Stimulated activated CD4-positive, alpha-beta T cell treated with anti-CD3 and anti-CD28 coated beads, Interleukin-4, amount 100 ng/mL, for 24 hours (primary cell): ENCODE data around the gene RGS7.
"Not testable (repeated sequence)": the region's sequence is repeated elsewhere in the genome, so short reads cannot be mapped to it uniquely, and the experiment has no call there.

Experiments
- DNase-seq: peaks from one replicate; pipeline ENCODE4 v3.0.0-alpha.2; 2020

Gene RGS7

DNA sequence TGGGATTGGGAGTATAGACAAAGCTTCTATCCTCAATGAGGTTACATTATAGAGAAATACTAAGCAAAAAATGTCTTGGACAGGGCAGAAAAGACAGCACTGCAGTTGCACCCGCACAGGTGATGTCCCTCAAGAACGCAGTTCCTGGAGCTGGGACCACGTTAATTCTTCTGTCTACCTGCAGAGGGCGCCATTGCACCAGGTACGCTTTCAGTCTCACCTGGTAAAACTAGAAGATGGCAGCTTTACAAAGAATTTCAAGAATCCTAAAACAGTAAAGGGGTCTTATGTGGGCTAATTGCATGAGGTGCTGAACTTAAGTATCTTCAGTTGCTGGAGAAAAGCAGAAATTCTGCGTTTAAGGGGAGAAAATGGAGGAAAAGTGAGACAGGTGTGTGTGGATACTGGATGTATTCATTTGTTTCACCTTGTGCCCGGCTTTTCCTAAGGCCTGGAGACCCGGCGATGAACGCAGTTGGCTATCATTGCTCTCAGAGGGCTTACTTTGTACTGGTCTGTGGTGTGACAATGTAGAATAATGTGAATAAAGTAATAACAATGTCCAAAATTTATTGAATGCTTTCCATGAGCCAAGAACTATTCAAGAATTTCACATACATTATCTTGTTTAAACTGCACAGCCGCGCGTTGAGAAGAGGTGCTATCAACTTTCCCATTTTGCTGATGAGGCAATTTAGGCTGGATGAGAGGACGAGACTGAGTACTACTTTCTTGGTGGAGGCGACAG, 468.8 kb downstream of the RGS7 start:
- no peak for DNase-seq

DNA sequence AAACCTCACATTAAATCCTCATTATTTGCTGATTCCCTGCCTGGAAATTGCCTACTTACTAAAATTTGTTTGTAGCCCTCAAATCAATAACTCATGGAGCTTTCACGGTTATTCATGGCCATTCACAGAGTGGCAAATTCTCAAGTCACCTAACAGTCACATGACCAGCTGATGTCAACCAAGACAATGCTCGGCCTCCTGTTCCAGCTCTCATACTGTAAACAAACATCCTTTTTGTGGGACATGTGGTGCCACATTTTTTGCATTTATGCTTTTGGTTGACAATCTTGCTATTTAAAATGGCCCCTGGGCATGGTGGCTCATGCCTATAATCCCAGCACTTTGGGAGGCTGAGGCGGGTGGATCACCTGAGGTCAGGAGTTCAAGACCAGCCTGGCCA, 473.5 kb downstream of the RGS7 start:
- DNase-seq, result no peak

DNA sequence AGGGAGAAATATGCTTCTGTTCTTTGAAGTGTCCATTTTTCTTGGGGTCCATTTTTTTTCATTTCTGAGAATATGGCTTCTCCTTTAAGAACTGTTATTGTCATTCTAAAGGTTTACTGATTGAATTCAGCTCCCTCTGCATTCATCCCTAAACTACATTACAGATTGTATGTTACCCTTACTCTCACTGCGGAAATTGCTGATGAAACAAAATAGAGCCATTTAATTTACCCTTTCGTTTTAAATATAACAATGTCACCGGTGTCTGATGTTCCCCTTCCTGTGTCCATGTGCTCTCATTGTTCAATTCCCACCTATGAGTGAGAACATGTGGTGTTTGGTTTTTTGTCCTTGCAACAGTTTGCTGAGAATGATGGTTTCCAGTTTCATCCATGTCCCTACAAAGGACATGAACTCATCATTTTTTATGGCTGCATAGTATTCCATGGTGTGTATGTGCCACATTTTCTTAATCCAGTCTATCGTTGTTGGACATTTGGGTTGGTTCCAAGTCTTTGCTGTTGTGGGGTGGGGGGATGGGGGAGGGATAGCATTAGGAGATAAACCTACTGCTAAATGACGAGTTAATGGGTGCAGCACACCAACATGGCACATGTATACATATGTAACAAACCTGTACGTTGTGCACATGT, 474.2 kb downstream of the RGS7 start:
- not testable (repeated sequence) for DNase-seq

DNA sequence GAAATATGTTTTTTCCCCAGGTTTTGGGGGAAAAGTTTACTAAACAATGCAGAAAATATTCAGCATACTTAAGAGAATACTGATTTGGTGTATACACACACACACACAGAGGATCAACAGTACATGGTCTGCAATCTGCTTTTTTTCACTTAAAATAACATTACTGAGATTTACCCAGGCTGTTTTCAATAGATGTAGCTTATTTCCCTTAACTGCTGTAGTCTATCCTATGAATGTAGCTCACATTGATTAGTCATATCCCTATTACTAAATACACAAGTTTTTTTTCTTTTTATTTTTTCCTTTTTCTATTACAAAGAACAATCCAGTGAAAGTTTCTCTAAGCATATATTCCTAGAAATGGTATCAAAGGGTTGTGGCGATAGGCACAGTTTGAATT, 478.4 kb downstream of the RGS7 start:
- no peak for DNase-seq

DNA sequence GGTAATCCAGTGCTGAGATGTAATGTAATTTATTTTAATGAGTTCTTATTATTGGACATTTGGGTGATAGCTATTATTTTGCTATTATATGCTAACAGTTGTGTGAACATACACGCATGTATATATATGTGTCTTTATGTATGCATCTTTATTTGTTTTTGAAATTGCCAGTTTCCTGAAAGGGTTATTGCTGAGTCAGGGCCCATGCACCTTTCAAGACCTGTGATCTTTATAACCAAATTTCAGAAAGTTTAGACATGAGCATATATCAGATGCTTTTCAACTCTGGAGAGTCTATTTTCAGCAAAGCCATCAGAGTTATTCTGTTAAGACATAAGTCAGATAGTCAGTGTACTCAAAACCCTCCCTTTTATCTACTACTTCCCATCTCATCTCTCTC, 479.4 kb downstream of the RGS7 start:
- no peak for DNase-seq

DNA sequence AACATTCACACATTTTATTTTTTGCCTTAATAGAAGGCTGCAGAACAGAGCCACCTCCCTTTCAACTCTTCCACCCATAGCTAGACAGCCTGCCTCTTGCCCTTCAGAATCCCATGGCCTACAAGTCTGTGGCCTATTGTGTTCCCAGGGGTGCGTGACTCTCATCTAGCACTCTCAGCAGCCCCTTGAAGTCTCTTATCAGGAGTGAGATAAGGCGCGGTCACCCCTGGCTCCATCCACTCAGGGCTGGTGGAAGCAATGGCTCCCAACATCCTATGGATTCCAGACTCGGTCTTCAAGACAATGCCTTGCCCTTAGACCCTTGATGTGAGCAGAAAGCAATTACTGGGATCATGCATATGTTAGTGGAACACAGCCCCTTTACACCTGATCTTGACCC, 480.9 kb downstream of the RGS7 start:
- no peak for DNase-seq

DNA sequence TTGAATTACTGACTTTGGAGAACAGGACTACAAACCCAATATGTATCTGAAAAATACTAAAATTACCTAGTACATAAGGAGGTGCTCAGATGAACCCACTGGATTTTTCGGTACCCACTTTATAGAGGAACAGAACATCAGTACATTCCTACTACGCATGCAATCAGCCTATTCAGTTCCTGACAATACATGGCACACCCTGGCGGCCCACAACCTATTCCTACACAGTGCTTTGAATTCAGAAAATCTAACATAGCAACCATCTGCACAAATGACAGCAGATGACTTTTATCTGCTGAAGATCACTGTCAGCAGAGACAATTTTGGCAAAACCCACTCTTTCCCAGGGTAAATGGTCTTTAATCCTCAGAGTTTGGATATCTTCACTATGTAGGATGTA, 487.9 kb downstream of the RGS7 start:
- DNase-seq, result no peak

DNA sequence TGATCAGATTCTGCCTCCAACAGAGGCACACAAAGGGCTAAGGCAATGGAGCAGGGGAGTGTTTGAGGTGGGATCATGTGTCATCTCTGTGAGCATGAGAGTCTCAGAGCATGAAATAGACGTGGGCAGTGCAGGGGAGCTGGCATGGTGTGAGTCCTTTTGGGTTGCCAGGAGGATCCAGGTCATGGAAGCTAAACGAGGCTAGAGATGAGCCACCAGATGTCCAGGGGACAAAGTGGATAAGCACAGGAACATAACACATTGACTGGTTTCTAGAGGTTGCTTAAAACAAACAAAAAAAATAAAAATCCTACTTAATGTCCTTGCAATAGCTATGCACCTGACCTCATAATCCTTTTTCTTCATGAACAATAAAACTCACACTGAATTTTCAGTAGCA, 490.3 kb downstream of the RGS7 start:
- no peak for DNase-seq

DNA sequence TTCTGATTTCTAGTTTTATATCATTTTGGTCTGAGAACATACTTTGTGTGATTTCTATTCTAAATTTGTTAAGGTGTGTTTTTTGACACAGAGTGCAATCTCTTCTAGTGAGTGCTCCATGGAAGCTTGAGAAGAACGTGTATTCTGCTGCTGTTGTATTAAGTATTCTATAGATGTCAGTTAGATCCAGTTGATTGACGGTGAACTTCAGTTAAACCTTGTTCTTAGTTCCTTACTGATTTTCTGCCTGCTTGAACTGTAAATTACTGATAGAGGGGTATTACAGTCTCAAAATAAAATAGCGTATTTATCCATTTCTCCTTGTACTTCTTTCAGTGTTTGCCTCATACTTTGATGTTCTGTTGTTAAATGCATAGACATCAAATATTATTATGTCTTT, 497.0 kb downstream of the RGS7 start:
- DNase-seq, result no peak

DNA sequence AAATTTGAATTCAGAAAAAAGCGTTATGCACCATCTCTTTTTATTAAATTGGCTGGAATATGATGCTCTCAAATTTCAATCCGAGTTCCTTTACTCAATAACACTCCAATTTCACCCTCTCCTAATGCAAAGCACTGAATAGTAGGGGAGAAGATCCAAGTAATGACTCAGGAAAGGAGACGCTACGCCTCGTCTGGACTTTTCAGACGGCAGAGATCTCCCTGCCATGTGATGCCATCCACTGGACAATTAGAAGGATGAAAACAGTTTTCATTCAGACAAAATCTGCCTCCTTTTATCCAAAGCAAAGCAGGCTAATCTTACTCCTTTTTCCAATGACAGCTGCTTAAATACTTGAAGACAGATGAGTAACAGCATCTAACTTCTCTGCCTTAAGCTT, 502.6 kb downstream of the RGS7 start:
- DNase-seq, result no peak

DNA sequence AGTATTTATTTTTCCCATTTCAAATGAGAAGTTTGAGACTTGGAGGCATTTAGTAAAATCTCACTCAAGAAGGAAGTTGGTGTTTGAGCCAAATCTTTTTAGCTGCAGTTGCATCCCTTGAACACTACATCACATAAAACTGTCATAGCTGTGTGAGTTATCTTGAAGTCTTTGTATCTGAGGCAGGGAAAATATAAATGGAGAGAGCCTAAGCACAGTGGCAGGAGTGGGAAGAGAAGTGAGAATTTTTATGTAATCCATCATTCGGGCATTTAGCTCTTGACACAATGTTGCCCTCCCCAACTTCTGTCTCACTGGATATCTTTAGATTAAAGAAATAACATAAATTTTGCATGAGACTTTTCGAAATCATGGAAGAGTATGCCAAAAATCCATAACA, 509.7 kb downstream of the RGS7 start:
- DNase-seq, result no peak

DNA sequence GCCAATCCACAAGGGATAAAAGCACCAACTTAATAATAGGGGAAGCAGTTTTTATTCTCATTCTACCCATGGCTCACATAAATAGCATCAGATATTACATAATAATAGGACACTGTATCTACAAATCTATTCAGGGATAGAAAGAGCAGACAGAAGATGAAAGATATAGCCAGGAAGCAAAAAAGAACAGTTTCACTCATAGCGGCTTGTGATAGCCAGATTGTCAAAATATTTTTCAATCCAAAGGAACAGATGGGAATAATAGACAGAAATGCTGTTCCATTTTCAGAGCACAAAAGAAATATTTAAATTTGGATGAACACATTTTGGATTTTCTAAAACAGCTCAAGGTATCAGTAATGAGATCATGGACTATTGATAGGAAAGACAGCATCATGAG, 512.5 kb downstream of the RGS7 start:
- no peak for DNase-seq

DNA sequence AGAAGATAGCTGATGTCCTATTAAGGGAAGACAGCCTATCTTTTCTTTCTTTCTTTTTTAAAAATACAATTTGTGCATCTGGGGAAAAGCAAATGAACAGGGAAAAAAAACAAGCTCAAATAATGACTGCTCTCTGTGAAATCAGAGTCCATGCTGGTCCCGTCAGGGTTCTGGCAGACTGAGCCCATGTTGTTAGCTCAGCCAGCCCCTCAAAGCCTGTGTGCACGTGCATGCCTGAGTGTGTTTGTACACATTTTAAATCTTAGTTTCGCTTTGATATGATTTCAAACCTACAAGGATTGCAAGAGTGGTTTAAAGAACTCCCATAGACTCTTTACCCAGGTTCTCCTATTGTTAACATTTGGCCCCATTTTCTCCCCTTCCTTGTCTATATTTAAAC, 513.2 kb downstream of the RGS7 start:
- DNase-seq, result no peak

DNA sequence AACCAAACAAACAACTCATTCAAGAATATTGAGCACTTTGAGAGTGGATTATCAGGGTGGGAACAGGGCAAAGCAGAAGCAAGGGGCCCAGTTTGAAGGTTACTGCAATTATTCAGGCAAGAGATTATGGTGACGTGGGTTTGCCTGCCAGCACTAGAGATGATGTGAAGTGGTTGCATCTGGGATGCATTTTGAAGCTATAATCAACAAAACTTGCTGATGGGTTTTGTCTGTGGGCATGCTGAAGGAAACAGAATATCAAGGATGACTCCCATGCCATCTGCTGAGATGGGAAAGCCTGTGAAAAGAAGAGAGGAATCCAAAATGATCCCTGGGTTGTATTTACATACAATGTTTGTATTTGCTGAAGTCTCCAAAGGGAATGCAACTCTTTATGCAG, 520.7 kb downstream of the RGS7 start:
- DNase-seq, result no peak

DNA sequence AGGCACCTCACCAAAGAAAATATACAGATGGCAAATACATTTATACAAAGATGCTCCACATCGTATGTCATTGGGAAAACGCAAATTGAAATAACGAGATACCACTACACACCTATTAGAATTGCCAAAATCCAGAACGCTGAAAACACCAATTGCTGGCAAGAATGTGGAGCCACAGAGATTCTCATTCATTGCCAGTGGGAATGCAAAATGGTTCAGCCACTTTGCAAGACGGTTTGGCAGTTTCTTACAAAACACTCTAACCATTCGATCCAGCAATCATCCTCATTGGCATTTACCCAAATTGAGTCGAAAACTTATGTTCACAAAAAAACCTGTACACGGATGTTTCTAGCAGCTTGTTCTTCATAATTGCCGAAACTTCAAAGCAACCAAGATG, 521.7 kb downstream of the RGS7 start:
- DNase-seq, result no peak

DNA sequence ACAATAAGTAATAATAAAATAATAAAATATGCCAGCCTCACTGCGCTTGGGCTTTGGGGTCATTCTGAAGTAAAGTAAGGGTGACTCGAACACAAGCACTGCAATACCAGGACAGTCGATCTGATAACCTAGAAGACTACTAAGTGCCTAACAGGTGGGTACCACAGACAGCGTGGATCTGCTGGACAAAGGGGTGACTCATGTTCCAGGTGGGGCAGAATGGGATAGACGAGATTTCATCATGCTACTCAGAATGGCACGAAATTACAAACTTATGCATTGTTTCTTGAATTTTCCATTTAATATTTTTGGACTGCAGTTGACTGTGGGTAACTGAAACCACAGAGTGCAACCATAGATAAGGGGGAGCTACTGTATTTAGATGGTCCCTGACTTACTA, 523.9 kb downstream of the RGS7 start:
- no peak for DNase-seq

DNA sequence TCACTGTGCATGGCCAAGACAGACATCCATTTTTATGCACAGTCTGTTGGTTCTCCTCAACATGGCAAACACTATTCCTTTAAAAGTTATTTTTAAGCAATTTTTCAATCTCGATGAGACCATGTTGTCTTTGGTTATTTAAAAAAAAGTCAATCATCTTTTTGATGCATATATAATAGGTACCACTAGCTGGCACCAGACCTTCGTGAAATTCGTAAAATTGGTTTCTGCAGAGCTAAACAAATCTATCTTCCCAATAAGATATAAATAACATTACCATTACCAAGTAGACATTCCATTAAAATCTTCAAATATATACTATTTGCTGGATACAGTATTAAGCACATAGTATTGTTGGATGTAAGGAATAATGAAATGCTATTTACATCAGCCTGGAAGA, 525.1 kb downstream of the RGS7 start:
- no peak for DNase-seq

DNA sequence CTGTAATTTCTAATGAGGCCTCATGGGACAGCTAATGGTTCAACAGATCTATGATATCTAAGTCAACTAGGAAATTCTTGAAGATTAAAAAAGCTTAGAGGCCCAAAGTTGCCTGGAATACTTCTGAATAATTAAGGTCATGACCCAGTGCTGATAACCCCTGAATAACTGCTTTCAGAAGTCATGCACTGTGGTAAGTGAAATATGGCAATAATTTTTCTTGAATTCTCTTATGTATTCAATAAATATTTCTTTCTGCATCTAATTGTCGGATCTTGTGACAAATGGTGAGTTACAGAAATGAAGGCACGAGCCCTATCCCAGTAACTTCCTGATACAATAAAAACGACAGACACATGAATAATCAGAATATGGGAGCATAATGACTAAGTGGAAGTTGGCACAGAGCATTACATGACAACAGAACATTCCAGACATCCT, 525.8 kb downstream of the RGS7 start:
- no peak for DNase-seq

DNA sequence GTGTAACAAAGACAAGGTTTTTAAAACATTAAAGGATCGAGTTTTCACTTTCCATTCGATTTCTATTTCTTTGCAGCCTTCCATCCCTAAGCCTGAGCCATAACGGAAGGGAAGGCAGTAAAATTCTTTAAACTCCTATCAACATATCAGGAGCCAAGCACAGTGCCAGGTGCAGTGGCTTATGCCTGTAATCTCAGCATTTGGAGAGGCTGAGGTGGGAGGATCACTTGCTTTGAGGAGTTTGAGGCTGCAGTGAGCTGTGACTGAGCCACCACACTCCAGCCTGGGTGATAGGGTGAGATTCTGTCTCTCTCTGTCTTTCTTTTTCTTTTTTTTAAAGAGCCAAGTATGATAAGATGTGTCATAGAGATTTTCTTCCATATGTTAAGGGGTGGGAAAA, 527.5 kb downstream of the RGS7 start:
- DNase-seq, result no peak

DNA sequence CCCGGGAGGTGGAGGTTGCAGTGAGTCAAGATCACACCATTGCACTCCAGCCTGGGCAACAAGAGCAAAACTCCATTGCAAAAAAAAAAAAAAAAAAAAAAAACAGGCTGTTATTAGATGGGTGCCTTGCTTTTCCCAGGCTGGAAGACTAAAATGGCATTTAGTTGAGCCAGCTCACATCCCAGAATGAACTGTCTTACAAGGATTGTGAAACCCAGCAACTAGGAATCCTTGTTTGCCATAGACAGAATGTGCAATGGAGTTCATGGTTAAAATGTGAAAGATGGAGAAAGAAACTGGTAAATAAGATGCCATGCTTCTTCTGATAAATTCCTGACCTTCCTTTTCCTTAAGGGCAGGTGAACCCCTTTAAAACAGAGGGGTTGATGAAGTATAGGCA, 529.2 kb downstream of the RGS7 start:
- no peak for DNase-seq

DNA sequence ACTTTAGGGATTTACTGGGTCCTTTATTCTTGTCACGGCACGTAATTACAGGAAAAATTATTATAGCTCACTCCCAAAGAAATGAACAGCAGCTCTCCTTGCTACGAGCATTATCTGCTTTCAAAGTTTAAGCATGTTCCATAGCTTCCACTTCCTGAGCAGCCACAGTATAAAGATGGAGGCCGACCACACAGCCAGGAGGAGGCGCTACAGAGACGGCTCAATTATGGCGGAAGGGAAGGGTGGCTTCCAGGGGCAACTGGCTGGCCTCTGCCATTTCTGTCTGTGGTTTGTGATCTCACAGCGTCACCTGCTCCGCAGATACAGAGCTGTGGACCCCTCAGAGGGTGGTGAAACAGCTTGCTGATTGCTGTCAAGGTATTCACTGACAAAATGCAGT, 532.8 kb downstream of the RGS7 start:
- no peak for DNase-seq

DNA sequence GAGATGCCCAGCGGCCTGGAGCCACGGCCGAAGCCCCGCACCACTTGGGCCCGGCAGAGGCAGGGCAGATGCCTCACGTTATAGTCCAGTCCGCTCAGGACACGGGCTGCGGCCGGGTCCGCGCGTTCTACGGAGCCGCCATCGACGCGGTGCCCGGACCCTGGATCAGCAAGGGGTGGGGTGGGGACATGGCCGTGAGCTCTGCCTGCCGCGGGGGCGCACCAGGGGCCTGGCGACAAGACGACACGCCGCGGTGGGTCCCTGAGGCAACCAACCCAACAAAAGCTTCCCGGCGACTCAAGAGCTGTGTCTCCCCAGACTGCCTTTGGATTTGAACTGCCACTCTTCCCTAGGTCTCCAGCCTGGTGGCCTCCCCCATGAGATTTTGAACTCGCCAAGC, 533.6 kb downstream of the RGS7 start:
- DNase-seq, result no peak

DNA sequence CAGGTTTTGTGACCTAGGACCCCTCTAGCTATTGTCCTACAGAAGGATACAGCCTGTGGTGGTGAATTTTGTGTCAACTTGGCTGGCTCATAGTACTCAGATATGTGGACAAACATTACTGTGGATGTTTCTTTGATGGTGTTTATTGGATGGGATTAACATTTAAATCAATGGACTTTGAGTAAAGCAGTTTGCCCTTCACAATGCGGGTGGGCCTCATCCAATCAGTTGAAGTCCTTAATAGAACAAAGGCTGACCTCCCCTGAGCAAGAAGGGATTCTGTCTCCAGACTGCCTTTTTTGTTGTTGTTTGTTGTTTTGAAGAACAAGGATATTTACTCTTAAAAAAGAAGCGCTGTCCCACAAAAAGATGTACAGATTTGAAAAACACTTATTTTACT, 535.1 kb downstream of the RGS7 start:
- no peak for DNase-seq

DNA sequence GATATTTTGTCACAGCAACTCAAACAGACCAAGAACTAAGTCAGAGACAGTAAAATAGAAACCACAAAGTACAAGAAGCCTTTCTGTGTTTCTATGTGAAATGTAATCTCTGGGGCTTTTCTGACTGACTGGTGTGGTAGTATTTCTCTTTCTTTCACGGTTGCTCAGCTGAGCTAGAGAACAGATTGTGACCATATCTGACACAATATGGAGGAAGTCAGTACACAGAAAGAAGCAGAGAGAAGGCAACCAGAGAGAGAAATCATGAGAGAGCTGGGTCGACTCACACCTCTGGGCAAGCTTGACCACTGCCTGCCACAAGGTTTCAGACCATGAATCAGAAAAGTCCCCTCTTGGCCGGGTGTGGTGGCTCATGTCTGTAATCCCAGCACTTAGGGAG, 536.2 kb downstream of the RGS7 start:
- no peak for DNase-seq

DNA sequence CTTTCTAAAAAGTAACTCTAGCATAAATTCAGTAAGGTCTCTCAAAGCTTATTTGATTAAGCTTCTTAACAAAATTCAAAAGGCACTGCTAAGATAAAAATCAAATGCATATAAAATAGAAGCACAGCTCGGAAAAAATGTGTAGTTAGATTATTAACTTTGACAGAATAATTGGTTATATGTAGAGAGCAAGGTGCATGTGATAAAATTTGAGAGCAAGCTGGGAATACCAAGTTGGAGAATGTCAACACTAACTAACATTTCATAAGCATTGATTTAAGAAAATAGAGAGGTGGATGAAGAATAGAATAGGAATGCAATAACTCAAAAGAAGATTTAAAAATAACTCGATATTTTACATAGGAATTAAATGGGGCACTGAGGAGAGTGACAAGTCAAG, 540.5 kb downstream of the RGS7 start:
- no peak for DNase-seq
